Liver (tissue), 3 donors: ENCODE data around the gene COL23A1.

Experiments used
- GABPA ChIP-seq, 2 donors: IDR thresholded peaks in 1 of 2; conservative IDR thresholded peaks in 1 of 2; 2 replicates each; pipeline ENCODE4 v1.6.1; 2016; ENCODE audit warnings: antibody characterized with exemption in 2 of 2, mild to moderate bottlenecking in 1 of 2, moderate library complexity in 1 of 2
- RAD21 ChIP-seq, 2 donors: IDR thresholded peaks; 2 replicates each; pipeline ENCODE4 v1.6.1; 2016; ENCODE audit warnings: antibody characterized with exemption in 2 of 2, mild to moderate bottlenecking in 2 of 2
- YY1 ChIP-seq: IDR thresholded peaks from 2 replicates; pipeline ENCODE4 v1.6.1; 2016; ENCODE audit warnings: antibody characterized with exemption, mild to moderate bottlenecking
- TF ChIP-seq, protein P1 (sequence below): fragments of 150-350 bp; IDR thresholded peaks from 2 replicates; pipeline ENCODE4 v1.5.1; 2017; ENCODE audit warnings: improper control_type of control experiment, low read depth, low read length; ENCODE audit not compliant: missing input control
- TF ChIP-seq, protein P2 (sequence below): IDR thresholded peaks from 2 replicates; pipeline ENCODE4 v1.6.1; 2016; ENCODE audit warnings: antibody characterized with exemption, mild to moderate bottlenecking
- donor health status: healthy.
- donor health status: healthy.

DNA sequence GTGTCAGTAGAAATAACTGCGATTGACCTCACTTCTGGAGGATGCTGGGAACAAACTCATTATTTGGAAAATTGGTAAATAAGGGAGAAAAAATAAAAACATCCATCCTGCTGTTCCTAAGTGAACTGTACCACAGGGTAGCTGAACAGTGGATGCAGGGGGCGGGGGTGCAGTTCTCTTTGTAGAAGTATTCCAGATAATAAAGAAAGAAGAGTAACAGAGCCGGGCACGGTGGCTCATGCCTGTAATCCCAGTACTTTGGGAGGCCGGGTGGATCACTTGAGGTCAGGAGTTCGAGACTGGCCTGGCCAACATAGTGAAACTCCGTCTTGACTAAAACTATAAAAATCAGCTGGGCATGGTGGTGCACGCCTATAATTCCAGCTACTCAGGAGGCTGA, 132.1 kb downstream of the COL23A1 start:
- TF ChIP-seq, protein P1, sequence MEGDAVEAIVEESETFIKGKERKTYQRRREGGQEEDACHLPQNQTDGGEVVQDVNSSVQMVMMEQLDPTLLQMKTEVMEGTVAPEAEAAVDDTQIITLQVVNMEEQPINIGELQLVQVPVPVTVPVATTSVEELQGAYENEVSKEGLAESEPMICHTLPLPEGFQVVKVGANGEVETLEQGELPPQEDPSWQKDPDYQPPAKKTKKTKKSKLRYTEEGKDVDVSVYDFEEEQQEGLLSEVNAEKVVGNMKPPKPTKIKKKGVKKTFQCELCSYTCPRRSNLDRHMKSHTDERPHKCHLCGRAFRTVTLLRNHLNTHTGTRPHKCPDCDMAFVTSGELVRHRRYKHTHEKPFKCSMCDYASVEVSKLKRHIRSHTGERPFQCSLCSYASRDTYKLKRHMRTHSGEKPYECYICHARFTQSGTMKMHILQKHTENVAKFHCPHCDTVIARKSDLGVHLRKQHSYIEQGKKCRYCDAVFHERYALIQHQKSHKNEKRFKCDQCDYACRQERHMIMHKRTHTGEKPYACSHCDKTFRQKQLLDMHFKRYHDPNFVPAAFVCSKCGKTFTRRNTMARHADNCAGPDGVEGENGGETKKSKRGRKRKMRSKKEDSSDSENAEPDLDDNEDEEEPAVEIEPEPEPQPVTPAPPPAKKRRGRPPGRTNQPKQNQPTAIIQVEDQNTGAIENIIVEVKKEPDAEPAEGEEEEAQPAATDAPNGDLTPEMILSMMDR = no peak
- TF ChIP-seq YY1 = no peak
- TF ChIP-seq RAD21 (IDR thresholded peaks at IDR 0.05) = no peak
- no peak for TF ChIP-seq GABPA (IDR thresholded peaks at IDR 0.05 in 1 of 2, conservative IDR thresholded peaks at IDR 0.05 in 1 of 2)
- TF ChIP-seq, protein P2, sequence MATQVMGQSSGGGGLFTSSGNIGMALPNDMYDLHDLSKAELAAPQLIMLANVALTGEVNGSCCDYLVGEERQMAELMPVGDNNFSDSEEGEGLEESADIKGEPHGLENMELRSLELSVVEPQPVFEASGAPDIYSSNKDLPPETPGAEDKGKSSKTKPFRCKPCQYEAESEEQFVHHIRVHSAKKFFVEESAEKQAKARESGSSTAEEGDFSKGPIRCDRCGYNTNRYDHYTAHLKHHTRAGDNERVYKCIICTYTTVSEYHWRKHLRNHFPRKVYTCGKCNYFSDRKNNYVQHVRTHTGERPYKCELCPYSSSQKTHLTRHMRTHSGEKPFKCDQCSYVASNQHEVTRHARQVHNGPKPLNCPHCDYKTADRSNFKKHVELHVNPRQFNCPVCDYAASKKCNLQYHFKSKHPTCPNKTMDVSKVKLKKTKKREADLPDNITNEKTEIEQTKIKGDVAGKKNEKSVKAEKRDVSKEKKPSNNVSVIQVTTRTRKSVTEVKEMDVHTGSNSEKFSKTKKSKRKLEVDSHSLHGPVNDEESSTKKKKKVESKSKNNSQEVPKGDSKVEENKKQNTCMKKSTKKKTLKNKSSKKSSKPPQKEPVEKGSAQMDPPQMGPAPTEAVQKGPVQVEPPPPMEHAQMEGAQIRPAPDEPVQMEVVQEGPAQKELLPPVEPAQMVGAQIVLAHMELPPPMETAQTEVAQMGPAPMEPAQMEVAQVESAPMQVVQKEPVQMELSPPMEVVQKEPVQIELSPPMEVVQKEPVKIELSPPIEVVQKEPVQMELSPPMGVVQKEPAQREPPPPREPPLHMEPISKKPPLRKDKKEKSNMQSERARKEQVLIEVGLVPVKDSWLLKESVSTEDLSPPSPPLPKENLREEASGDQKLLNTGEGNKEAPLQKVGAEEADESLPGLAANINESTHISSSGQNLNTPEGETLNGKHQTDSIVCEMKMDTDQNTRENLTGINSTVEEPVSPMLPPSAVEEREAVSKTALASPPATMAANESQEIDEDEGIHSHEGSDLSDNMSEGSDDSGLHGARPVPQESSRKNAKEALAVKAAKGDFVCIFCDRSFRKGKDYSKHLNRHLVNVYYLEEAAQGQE = no peak
